ENCODE measurements around the gene DRC7.
"Not testable (repeated sequence)": the region's sequence is repeated elsewhere in the genome, so short reads cannot be mapped to it uniquely, and the experiment has no call there.

The DRC7 gene

DNA sequence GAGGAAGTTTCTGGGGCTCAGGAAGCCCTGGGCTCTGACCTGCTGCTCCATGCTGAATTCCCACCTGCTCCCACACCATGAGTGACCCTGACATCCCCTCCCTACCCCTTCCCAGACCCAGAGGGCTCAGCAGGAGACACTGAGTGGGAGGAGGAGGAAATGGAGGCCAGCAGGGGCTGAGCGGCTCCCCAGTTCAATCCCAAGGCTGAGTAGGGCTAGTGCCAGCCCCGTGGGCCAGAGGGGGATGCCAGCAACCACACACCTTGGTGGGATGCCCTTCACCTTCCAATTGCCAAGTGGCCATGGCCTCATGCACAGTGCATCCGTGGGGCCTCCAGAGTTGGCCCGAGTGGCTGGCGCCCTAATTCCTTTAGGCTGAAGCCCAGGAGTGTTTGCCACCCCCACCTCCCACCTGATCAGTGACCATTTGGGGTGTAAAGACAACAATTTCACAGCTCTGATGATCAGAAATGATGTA, 27.5 kb upstream of the DRC7 start:
- TF ChIP-seq POLR2AphosphoS5 (IDR thresholded peaks at IDR 0.05; ENCODE audit: low read depth, low read length) (no peak), PAX5 (IDR thresholded peaks at IDR 0.05; ENCODE audit: insufficient read depth, low read length, severe bottlenecking) (no peak), SPI1 (IDR thresholded peaks at IDR 0.05; ENCODE audit: low read depth, low read length) (no peak), TAF1 (IDR thresholded peaks at IDR 0.05; ENCODE audit: low read depth, low read length) (no peak), POU2F2 (IDR thresholded peaks at IDR 0.05; ENCODE audit: low read depth, low read length) (no peak), POLR2A (IDR thresholded peaks at IDR 0.05; ENCODE audit: low read depth, low read length) (no peak)
- no peak for DNase-seq (ENCODE audit: insufficient read length, low spot score)
- no peak for FAIRE-seq

- FAIRE-seq (no peak), DNase-seq (ENCODE audit: insufficient read length, low spot score) (no peak)
- TF ChIP-seq TAF1 (IDR thresholded peaks at IDR 0.05; ENCODE audit: low read depth, low read length), result no peak
- no peak for TF ChIP-seq POLR2A (IDR thresholded peaks at IDR 0.05; ENCODE audit: low read depth, low read length)
- no peak for TF ChIP-seq PAX5 (IDR thresholded peaks at IDR 0.05; ENCODE audit: insufficient read depth, low read length, severe bottlenecking)
- no peak for TF ChIP-seq POLR2AphosphoS5 (IDR thresholded peaks at IDR 0.05; ENCODE audit: low read depth, low read length)
- TF ChIP-seq SPI1 (IDR thresholded peaks at IDR 0.05; ENCODE audit: low read depth, low read length), result no peak
- no peak for TF ChIP-seq POU2F2 (IDR thresholded peaks at IDR 0.05; ENCODE audit: low read depth, low read length)
These were observed 26.9 kb upstream of the DRC7 start for GRCh38 chr16:57667526-57668262.

GRCh38 chr16:57668263-57668571, 26.4 kb upstream of the DRC7 start, which contains the start of gene ADGRG3:
Gene ADGRG3 (plus strand): TSS chr16:57668306. CDS start chr16:57668348, 42 bp downstream.
- no peak for TF ChIP-seq POLR2A (IDR thresholded peaks at IDR 0.05; ENCODE audit: low read depth, low read length)
- FAIRE-seq (no peak), DNase-seq (ENCODE audit: insufficient read length, low spot score) (no peak)

GRCh38 chr16:57668630-57669475, 25.8 kb upstream of the DRC7 start:
- DNase-seq (ENCODE audit: insufficient read length, low spot score) (no peak), FAIRE-seq (no peak)
- TF ChIP-seq POU2F2 (IDR thresholded peaks at IDR 0.05; ENCODE audit: low read depth, low read length) (no peak), POLR2AphosphoS5 (IDR thresholded peaks at IDR 0.05; ENCODE audit: low read depth, low read length) (no peak), SPI1 (IDR thresholded peaks at IDR 0.05; ENCODE audit: low read depth, low read length) (no peak), TAF1 (IDR thresholded peaks at IDR 0.05; ENCODE audit: low read depth, low read length) (no peak), POLR2A (IDR thresholded peaks at IDR 0.05; ENCODE audit: low read depth, low read length) (no peak), PAX5 (IDR thresholded peaks at IDR 0.05; ENCODE audit: insufficient read depth, low read length, severe bottlenecking) (no peak)

GRCh38 chr16:57669476-57670162, 25.0 kb upstream of the DRC7 start:
- no peak for FAIRE-seq
- no peak for DNase-seq (ENCODE audit: insufficient read length, low spot score)
- TF ChIP-seq POLR2AphosphoS5 (IDR thresholded peaks at IDR 0.05; ENCODE audit: low read depth, low read length) (no peak), POLR2A (IDR thresholded peaks at IDR 0.05; ENCODE audit: low read depth, low read length) (no peak), SPI1 (IDR thresholded peaks at IDR 0.05; ENCODE audit: low read depth, low read length) (no peak), PAX5 (IDR thresholded peaks at IDR 0.05; ENCODE audit: insufficient read depth, low read length, severe bottlenecking) (no peak), POU2F2 (IDR thresholded peaks at IDR 0.05; ENCODE audit: low read depth, low read length) (no peak), TAF1 (IDR thresholded peaks at IDR 0.05; ENCODE audit: low read depth, low read length) (no peak)

DNA sequence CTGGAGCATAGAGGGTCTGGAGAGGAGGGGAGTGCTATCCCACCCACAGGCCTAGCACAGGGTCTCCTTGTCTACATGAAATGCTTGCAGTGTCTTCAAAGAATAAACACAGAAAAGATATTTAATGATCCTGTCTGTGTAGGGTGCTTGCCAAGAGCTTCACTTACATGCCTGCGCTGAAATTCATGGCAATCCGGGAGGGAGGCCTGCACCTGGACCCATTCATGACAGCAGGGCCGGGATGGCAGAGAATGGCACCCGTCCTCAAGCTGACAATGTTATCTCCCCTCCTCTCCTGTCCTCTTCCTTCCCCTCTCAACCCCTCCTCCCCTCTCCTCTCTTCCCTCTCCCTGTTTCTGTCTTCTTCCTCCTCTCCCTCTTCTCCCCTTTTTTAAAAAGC, 24.4 kb upstream of the DRC7 start:
- TF ChIP-seq SPI1 (IDR thresholded peaks at IDR 0.05; ENCODE audit: low read depth, low read length), result no peak
- DNase-seq (ENCODE audit: insufficient read length, low spot score), result no peak
- FAIRE-seq, result no peak

DNA sequence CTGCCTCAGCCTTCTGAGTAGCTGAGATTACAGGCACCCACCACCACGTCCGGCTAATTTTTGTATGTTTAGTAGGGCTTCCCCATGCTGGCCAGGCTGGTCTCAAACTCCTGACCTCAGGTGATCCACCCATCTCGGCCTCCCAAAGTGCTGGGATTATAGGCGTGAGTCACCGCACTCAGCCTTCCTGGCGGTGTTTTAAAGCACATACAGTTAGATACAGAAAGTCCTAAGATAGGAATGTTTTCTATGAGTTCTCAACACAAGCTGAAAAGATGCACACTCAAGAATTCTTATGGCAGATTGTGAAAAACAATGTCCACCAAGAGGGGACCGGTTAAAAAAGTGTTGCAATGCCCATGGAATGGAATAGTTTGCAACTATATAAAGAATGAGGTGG, 23.2 kb upstream of the DRC7 start:
- FAIRE-seq; DNase-seq (ENCODE audit: insufficient read length, low spot score): not testable (repeated sequence)

- no peak for TF ChIP-seq POLR2A (IDR thresholded peaks at IDR 0.05; ENCODE audit: low read depth, low read length)
- TF ChIP-seq TAF1 (IDR thresholded peaks at IDR 0.05; ENCODE audit: low read depth, low read length), result no peak
- TF ChIP-seq SPI1 (IDR thresholded peaks at IDR 0.05; ENCODE audit: low read depth, low read length), result no peak
- TF ChIP-seq POLR2AphosphoS5 (IDR thresholded peaks at IDR 0.05; ENCODE audit: low read depth, low read length), result no peak
- TF ChIP-seq PAX5 (IDR thresholded peaks at IDR 0.05; ENCODE audit: insufficient read depth, low read length, severe bottlenecking), result no peak
- TF ChIP-seq POU2F2 (IDR thresholded peaks at IDR 0.05; ENCODE audit: low read depth, low read length), result no peak
- no peak for FAIRE-seq
- no peak for DNase-seq (ENCODE audit: insufficient read length, low spot score)
These were observed 22.2 kb upstream of the DRC7 start for GRCh38 chr16:57672416-57672815.

GRCh38 chr16:57672824-57673223, 21.8 kb upstream of the DRC7 start:
- DNase-seq (ENCODE audit: insufficient read length, low spot score), result no peak
- FAIRE-seq, result no peak
- TF ChIP-seq SPI1 (IDR thresholded peaks at IDR 0.05; ENCODE audit: low read depth, low read length), result no peak
- TF ChIP-seq POU2F2 (IDR thresholded peaks at IDR 0.05; ENCODE audit: low read depth, low read length), result no peak
- TF ChIP-seq POLR2AphosphoS5 (IDR thresholded peaks at IDR 0.05; ENCODE audit: low read depth, low read length), result no peak
- no peak for TF ChIP-seq PAX5 (IDR thresholded peaks at IDR 0.05; ENCODE audit: insufficient read depth, low read length, severe bottlenecking)
- TF ChIP-seq TAF1 (IDR thresholded peaks at IDR 0.05; ENCODE audit: low read depth, low read length), result no peak
- TF ChIP-seq POLR2A (IDR thresholded peaks at IDR 0.05; ENCODE audit: low read depth, low read length), result no peak
